GM19099 (cell line): Measurements from ENCODE around the gene PGAP1.

ENCODE experiments used
- POLR2A ChIP-seq: IDR thresholded peaks from 3 replicates; pipeline ENCODE4 v1.6.1; 2011; ENCODE audit warnings: low read depth; ENCODE audit not compliant: insufficient read length; ENCODE audit errors: extremely low read depth

PGAP1 gene

GRCh38 chr2:196957881-196958525 is 31.5 kb upstream of the PGAP1 start:
- TF ChIP-seq POLR2A, result no peak

GRCh38 chr2:196957442-196957841 is 30.9 kb upstream of the PGAP1 start:
- TF ChIP-seq POLR2A, result no peak

GRCh38 chr2:196956069-196956468 is 29.6 kb upstream of the PGAP1 start:
- no peak for TF ChIP-seq POLR2A

GRCh38 chr2:196955036-196955435 is 28.5 kb upstream of the PGAP1 start:
- TF ChIP-seq POLR2A, result no peak

- no peak for TF ChIP-seq POLR2A
These were observed 27.5 kb upstream of the PGAP1 start for GRCh38 chr2:196954001-196954400.

GRCh38 chr2:196952936-196953335 is 26.4 kb upstream of the PGAP1 start:
- no peak for TF ChIP-seq POLR2A

- TF ChIP-seq POLR2A, result no peak
These were observed 25.5 kb upstream of the PGAP1 start for GRCh38 chr2:196951973-196952372.

GRCh38 chr2:196949116-196949515 is 22.6 kb upstream of the PGAP1 start:
- TF ChIP-seq POLR2A, result no peak

GRCh38 chr2:196944570-196944969 is 18.1 kb upstream of the PGAP1 start:
- no peak for TF ChIP-seq POLR2A

- no peak for TF ChIP-seq POLR2A
These were observed 15.0 kb upstream of the PGAP1 start for GRCh38 chr2:196941398-196942078.

- no peak for TF ChIP-seq POLR2A
These were observed 12.9 kb upstream of the PGAP1 start for GRCh38 chr2:196939371-196939770.

- TF ChIP-seq POLR2A, result no peak
These were observed 8.9 kb upstream of the PGAP1 start for GRCh38 chr2:196935432-196935831.

- no peak for TF ChIP-seq POLR2A
These were observed 8.2 kb upstream of the PGAP1 start for GRCh38 chr2:196934672-196935071.

GRCh38 chr2:196931555-196931954 is 5.0 kb upstream of the PGAP1 start:
- no peak for TF ChIP-seq POLR2A

GRCh38 chr2:196927376-196928225 is 1.1 kb upstream of the PGAP1 start:
- no peak for TF ChIP-seq POLR2A
